SU-DHL-6 (cell line): Measurements from ENCODE around the gene NTM.

Experiments used
- H2AFZ ChIP-seq: fragments of 200-600 bp; sonication (generic); 2 replicates; pipeline ENCODE4 v1.6.1; 2014; ENCODE audit warnings: low read depth, mild to moderate bottlenecking, moderate library complexity, mixed read lengths, antibody characterized with exemption, low read length; ENCODE audit not compliant: severe bottlenecking
- H3F3A ChIP-seq: fragments of 200-600 bp; shearing (Covaris generic); 2 replicates; pipeline ENCODE4 v1.6.0; 2016; ENCODE audit warnings: antibody characterized with exemption, mild to moderate bottlenecking; ENCODE audit not compliant: insufficient read depth
- H3K27ac ChIP-seq: fragments of 200-600 bp; sonication (generic); 2 replicates; pipeline ENCODE4 v1.5.1; 2016; ENCODE audit warnings: low read depth, mild to moderate bottlenecking, low read length, moderate library complexity, mixed read lengths
- H3K27me3 ChIP-seq: fragments of 200-600 bp; sonication (generic), shearing (Covaris generic); 2 replicates; pipeline ENCODE4 v1.6.0; 2014; ENCODE audit warnings: mild to moderate bottlenecking, low read length
- H3K36me3 ChIP-seq: fragments of 200-600 bp; sonication (generic); 2 replicates; pipeline ENCODE4 v1.6.1; 2014; ENCODE audit warnings: mild to moderate bottlenecking, low read length, mixed read lengths
- H3K4me2 ChIP-seq: fragments of 300-600, 200-600 bp; shearing (Covaris generic), sonication (generic); 2 replicates; pipeline ENCODE4 v1.6.0; 2014; ENCODE audit warnings: low read length, low read depth, mild to moderate bottlenecking; ENCODE audit not compliant: poor library complexity, severe bottlenecking
- H3K4me3 ChIP-seq: fragments of 200-600 bp; sonication (generic); 2 replicates; pipeline ENCODE4 v1.5.1; 2014; ENCODE audit warnings: antibody characterized with exemption, low read length, mild to moderate bottlenecking, mixed read lengths; ENCODE audit not compliant: insufficient read depth, poor library complexity, severe bottlenecking
- H3K79me2 ChIP-seq: fragments of 200-600 bp; sonication (generic); 2 replicates; pipeline ENCODE4 v1.6.1; 2014; ENCODE audit warnings: mild to moderate bottlenecking, low read length, moderate library complexity; ENCODE audit not compliant: insufficient read depth
- H3K9ac ChIP-seq: fragments of 200-600 bp; sonication (generic); 2 replicates; pipeline ENCODE4 v1.7.0; 2014; ENCODE audit warnings: mild to moderate bottlenecking, low read length
- H3K9me2 ChIP-seq: fragments of 200-600 bp; sonication (generic); replicated peaks from 2 replicates; pipeline ENCODE4 v1.6.1; 2014; ENCODE audit warnings: low read length; ENCODE audit not compliant: insufficient read depth
- H3K9me3 ChIP-seq: fragments of 200-600 bp; sonication (generic); 2 replicates; pipeline ENCODE4 v1.6.1; 2014; ENCODE audit warnings: low read length, mixed read lengths; ENCODE audit not compliant: insufficient read depth
- H4K20me1 ChIP-seq: fragments of 200-600 bp; sonication (generic); 2 replicates; pipeline ENCODE4 v1.6.1; 2014; ENCODE audit warnings: low read depth, mild to moderate bottlenecking, antibody characterized with exemption, low read length, moderate library complexity, mixed read lengths
- CTCF ChIP-seq: fragments of 200-600 bp; sonication (generic); IDR thresholded peaks from one replicate; pipeline ENCODE4 v1.5.1; 2017; ENCODE audit warnings: antibody characterized with exemption, mild to moderate bottlenecking, low read length, moderate library complexity; ENCODE audit not compliant: insufficient read depth, poor library complexity, severe bottlenecking
- EZH2phosphoT487 ChIP-seq: fragments of 200-600 bp; sonication (generic), shearing (Covaris generic); conservative IDR thresholded peaks from 2 replicates; pipeline ENCODE4 v1.6.1; 2018; ENCODE audit warnings: mild to moderate bottlenecking, antibody characterized with exemption, low read length, moderate library complexity, mixed read lengths

The NTM gene

DNA sequence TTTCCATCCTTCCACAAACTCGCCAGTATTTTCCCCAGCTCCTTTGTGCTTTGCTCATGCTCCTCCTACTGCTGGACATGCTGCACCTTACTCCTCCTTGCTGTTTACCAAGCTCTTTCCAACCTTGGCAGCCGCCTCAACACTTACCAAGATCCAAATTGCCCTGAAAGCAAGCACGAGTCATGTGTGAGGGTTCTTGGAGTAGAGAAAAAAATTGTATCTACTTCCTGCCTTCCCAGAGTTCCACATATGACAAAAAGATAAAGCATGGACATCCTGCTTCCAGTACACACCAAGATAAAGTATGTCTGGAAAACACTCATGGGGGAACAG, 767.5 kb downstream of the NTM start:
- Histone ChIP-seq H3K4me2 (no peak overlapping the region), H2AFZ (no peak overlapping the region), H3K27me3 (no peaks in the 10 kb centered on the region), H3K36me3 (no peaks in the 10 kb centered on the region), H3K27ac (no peak overlapping the region), H3K79me2 (no peaks in the 10 kb centered on the region), H3F3A (no peaks in the 10 kb centered on the region), H3K9me2 (no peaks in the 10 kb centered on the region), H3K9me3 (no peaks in the 10 kb centered on the region), H4K20me1 (no peaks in the 10 kb centered on the region), H3K4me3 (no peak overlapping the region), H3K9ac (no peak overlapping the region)
- no peak for TF ChIP-seq CTCF
- TF ChIP-seq EZH2phosphoT487, result no peak

GRCh38 chr11:132139181-132139580, 768.8 kb downstream of the NTM start:
- no peak for TF ChIP-seq EZH2phosphoT487
- TF ChIP-seq CTCF, result no peak
- Histone ChIP-seq H3K9me3 (no peaks in the 10 kb centered on the region), H2AFZ (no peak overlapping the region), H3F3A (no peaks in the 10 kb centered on the region), H3K9ac (no peak overlapping the region), H3K36me3 (no peaks in the 10 kb centered on the region), H3K9me2 (no peaks in the 10 kb centered on the region), H3K4me2 (no peak overlapping the region), H3K4me3 (no peak overlapping the region), H3K27me3 (no peaks in the 10 kb centered on the region), H3K27ac (no peak overlapping the region), H3K79me2 (no peaks in the 10 kb centered on the region), H4K20me1 (no peaks in the 10 kb centered on the region)

DNA sequence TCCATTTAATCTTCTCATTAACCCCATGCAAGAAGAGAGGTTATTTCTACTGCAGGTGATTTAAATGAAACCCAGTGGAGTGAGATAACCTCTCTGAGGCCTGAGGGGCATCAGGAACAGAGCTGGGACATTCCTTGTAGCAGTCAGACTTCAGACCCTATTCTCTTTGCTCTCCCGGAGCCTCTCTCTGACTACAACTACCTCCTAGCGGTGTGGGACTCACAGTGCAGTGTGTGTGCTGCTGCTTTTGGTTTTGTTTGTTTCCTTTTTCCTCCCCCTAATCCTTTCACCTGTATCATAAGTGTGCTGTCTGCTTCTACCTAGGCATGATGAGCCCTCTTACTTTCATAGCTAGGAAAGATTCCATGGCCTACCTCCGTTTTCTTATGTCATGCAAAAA, 769.6 kb downstream of the NTM start:
- H3F3A ChIP-seq, result no peaks in the 10 kb centered on the region
- H3K27me3 ChIP-seq, result no peaks in the 10 kb centered on the region
- no peak overlapping the region for H3K4me2 ChIP-seq
- no peaks in the 10 kb centered on the region for H4K20me1 ChIP-seq
- no peak overlapping the region for H3K27ac ChIP-seq
- TF ChIP-seq EZH2phosphoT487 (no peak), CTCF (no peak)
- no peaks in the 10 kb centered on the region for H3K9me2 ChIP-seq
- H3K79me2 ChIP-seq, result no peaks in the 10 kb centered on the region
- no peaks in the 10 kb centered on the region for H3K9me3 ChIP-seq
- no peak overlapping the region for H2AFZ ChIP-seq
- H3K9ac ChIP-seq, result no peak overlapping the region
- H3K4me3 ChIP-seq, result no peak overlapping the region
- H3K36me3 ChIP-seq, result no peaks in the 10 kb centered on the region

DNA sequence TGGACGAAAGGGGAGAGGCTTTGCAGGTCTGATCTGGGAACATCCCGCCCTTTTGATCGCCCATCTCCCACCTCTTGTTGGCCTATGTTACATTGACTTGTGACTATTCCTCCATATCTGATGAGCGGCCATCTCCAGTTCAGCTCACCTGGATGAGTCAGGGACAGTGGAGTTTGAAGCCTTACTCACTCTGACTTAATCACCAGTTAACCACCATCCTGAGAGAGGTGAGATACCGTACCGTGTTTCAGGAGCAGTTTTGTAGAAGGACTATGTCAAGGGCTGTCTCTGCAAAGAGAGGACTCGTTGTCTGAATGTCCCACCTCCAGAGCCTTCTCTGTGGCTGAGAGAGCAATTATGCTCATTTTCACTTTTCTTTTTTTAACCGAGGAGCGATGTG, 771.7 kb downstream of the NTM start:
- no peaks in the 10 kb centered on the region for H3K36me3 ChIP-seq
- no peaks in the 10 kb centered on the region for H3F3A ChIP-seq
- H3K9me3 ChIP-seq, result no peaks in the 10 kb centered on the region
- TF ChIP-seq EZH2phosphoT487 (no peak), CTCF (no peak)
- H4K20me1 ChIP-seq, result no peaks in the 10 kb centered on the region
- H3K9ac ChIP-seq, result no peak overlapping the region
- no peak overlapping the region for H3K4me3 ChIP-seq
- no peaks in the 10 kb centered on the region for H3K9me2 ChIP-seq
- no peak overlapping the region for H2AFZ ChIP-seq
- H3K79me2 ChIP-seq, result no peaks in the 10 kb centered on the region
- H3K27me3 ChIP-seq, result no peaks in the 10 kb centered on the region
- H3K27ac ChIP-seq, result no peak overlapping the region
- H3K4me2 ChIP-seq, result no peak overlapping the region
